ENCODE measurements around the gene ANTKMT. TPM values are rescaled to one million over a fixed set of nuclear protein-coding genes. Genes with fewer than 3 reads are reported as not detected.
A peak's percentile ranks its signal among the peaks of the same experiment; 100 is the strongest.
"Not testable (repeated sequence)": the region's sequence is repeated elsewhere in the genome, so short reads cannot be mapped to it uniquely, and the experiment has no call there.

Gene ANTKMT
- total RNA-seq, 1 donor, result 25.3 TPM

- DNase-seq (ENCODE audit: low read depth in 2 of 3, low spot score in 2 of 3), result no peak
These were observed 18.9 kb downstream of the ANTKMT start for GRCh38 chr16:739560-740458.

GRCh38 chr16:740459-740763 is 19.5 kb downstream of the ANTKMT start:
- DNase-seq (ENCODE audit: low read depth in 2 of 3, low spot score in 2 of 3), result no peak

DNA sequence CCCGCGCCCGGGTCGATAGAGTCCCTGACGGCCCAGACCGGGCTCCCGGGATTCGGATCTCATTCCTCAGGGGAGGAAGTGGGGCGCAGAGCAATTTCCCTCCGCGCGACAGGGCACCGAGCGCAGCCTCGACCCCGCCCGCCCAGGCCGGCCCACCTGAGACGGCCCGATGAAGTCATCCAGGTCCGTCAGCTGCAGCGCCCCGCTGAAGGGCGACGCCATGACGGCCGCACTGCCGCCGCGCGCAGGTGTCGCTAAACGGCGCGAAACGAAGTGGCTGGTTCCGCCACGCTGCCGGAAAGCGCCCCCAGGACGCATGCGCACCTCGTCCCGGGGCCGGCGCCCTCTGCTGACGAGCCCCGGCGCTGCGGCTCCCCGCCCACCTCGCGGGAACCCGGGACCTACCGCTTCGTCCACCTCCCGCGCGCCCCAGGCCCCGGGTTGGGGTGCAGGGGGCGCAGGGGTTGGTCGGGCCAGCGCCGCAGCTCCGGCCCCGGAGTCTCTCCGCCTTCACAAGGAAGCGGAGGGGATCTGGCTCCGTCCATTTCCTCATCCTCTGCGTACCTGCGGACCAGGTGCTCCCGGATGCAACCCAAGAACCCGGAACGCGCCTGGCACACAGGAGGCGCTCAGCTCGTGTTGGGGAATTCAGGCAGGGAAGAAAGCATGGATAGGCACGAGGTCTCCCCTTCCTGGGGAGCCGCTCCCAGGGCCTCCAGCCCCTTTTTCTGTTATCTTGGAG is 20.0 kb downstream of the ANTKMT start, which contains the start of gene CIAO3:
CIAO3 (minus strand) TSS at position 234 of the 742 bp plus-strand sequence; CDS start at position 222, 12 bp downstream.
- peak; percentile 90 to 97 (median 91) for DNase-seq (ENCODE audit: low read depth in 2 of 3, low spot score in 2 of 3)

GRCh38 chr16:741986-742629 is 21.2 kb downstream of the ANTKMT start:
- no peak for DNase-seq (ENCODE audit: low read depth in 2 of 3, low spot score in 2 of 3)

DNA sequence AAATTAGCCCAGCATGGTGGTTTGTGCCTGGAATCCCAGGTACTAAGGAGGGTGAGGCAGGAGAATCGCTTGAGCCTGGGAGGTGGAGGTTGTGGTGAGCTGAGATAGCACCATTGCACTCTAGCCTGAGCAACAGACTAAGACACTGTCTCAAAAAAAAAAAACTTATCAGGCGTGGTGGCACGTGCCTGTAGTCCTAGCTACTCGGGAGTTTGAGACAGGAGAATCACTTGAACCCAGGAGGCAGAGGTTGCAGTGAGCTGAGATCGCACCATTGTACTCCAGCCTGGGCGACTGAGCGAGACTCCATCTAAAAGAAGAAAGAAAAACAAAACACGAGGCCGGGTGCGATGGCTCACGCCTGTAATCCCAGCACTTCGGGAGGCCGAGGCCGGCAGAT is 21.9 kb downstream of the ANTKMT start:
- DNase-seq (ENCODE audit: low read depth in 2 of 3, low spot score in 2 of 3), result not testable (repeated sequence)

DNA sequence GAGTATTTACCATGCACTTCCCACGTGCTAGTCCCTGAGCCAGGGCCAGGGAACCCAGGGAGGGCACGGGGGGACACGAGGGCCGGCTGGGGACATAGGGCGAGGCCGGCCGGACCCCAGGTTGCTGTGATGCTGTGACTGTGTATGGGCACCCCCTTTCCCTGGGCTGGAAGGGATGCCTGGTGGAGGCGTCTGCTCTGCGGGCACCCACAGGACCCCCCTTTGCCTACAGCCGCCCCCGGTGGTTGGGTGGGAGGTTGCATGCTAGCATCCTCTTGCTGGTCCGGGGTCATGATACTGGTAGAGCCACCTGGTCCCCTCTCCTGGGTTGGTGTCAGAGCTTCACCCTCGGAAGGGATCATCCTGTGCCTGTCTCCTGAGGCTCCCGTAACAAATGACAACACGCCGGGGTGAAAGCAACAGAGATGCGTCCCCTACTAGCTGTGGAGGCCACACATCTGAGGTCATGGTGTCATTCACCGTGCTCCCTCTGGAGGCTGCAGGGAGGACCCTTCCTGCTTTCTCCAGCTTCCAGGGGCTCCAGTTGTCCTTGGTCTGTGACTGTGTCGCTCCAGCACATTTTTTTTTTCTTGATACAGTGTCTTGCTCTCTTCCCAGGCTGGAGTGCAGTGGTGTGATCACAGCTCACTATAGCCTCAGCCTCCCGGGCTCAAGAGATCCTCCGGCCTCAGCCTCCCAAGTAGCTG is 23.0 kb downstream of the ANTKMT start:
- DNase-seq (ENCODE audit: low read depth in 2 of 3, low spot score in 2 of 3), result no peak

DNA sequence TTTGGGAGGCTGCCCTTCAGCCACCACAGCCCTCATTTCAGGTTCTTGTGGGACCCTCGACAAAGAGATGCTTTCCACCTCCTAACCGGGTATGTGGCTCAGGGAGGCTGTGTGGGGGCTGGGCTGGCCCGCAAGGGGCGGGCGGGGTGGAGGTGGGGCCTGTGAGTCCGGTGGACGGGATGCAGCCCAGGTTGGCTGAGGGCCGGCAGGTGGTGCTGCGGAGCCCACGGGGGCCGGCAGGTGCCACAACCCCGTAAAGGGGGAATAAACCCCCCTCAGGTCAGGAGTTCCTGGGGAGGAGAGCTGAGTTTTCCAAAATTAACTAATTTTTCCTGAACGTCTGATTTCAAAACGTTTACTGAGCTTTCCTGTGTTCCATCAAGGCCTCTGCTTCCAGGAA is 24.8 kb downstream of the ANTKMT start:
- peak in 2 of 3 donors; percentile 48 to 54 for DNase-seq (ENCODE audit: low read depth in 2 of 3, low spot score in 2 of 3)

- no peak for DNase-seq (ENCODE audit: low read depth in 2 of 3, low spot score in 2 of 3)
These were observed 25.7 kb downstream of the ANTKMT start for GRCh38 chr16:746637-747036.

DNA sequence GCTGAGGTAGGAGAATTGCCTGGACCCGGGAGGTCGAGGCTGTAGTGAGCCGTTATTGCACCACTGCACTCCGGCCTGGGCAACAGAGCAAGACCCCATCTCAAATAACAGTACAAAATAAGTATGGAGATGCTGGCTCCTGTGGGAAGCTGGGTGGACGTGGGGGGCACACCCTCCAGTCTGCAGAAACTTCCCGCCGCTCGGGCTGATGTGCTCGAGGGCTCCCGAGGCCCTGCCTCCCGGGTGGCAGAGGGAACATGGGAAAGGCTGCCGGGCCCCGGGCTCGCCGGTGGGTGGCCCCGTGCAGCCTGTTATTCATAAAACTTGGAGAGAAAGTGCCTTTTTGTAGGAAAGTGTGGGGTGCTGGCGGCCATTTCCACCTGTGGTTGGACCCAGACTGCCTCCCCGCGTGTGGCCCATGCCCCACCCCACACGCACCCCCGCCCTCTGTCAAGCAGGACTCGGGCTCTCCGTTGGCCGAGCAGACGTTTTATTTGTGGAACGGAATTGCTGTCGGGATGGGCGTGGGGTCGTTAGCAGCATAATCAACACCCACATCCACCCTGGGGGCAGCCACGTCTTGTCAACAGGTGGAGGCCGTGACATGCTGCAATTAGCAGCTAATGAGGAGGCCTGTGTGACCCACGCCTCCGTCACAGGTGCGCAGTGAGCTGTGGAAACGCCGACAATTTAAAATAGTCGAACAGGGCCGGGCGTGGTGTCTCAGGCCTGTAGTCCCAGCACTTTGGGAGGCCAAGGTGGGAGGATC is 27.2 kb downstream of the ANTKMT start:
- no peak for DNase-seq (ENCODE audit: low read depth in 2 of 3, low spot score in 2 of 3)

DNA sequence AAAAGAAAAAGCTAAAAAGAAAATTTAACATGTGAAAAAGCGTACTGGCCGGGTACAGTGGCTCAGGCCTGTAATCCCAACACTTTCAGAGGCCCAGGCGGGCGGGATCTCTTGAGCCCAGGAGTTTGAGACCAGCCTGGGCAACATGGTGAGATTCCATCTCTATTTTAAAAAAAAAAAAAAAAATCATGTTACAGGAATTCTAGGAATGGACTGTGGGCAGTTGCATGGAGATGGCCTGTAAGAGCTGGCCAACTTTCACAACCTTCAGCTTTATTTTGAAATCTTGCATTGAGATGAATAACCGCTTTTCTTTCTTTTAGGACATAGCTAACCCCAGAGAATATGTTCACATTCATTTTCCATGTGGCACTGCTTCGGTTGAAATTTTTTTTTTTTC is 28.1 kb downstream of the ANTKMT start:
- DNase-seq (ENCODE audit: low read depth in 2 of 3, low spot score in 2 of 3), result no peak

DNA sequence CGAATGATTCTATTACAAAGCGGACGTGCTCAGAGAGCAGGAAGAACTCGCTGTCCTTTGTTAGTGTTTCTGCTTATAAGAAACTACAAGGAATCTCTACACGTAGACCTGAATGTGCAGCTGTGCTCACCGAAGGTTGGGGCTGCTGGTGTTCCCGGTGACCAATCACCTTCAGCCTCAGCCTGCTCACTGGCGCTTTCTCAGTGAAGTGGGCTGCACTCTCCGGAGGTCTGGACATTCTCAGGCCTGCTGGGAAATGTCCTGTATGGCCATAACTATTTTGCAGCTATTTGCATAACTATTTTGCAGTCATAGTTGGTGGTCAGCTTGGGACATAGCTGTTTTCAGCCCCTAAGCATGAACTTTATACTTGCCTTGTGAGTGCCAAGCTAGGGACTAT is 29.5 kb downstream of the ANTKMT start:
- DNase-seq (ENCODE audit: low read depth in 2 of 3, low spot score in 2 of 3), result no peak

DNA sequence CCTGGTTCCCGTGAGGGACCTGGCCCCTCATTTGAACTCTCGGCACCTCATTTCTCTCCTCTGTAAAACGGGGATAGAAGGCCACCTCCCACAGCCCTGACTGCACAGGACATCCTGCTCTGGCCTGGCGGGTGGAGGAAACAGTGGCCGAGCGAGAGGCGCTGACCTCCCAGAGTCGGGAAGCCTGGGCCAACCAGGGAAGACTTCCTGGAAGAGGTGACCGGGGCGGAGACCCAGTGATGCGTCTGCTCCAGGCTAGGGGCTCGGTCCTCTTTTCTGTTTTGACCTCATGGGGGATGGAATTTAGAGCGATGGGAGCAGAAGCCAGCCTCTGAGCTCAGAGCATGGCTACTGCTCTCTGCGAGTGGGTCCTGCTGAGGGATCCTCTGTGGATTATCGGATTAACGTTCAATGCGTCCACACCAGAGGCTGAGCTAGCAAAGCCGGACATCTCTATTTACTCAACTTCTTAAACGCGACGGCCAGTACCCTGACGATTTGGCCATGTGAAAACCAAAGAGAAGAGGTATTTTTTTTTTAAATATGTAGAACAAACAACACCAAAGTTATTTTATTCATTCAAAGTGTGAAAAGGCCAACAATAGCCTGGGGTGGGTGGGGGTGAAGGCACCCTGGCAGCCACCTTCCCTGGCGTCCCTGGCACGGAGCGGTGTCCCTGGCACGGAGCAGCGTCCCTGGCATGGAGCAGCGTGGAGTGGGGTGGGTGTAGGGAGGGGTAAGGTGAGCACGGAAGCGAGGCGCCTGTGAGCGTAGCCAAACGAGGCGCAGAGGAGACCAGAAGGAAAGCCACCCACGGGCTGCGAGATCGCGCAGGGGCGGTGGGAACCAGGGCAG is 30.4 kb downstream of the ANTKMT start:
- DNase-seq (ENCODE audit: low read depth in 2 of 3, low spot score in 2 of 3), result no peak

DNA sequence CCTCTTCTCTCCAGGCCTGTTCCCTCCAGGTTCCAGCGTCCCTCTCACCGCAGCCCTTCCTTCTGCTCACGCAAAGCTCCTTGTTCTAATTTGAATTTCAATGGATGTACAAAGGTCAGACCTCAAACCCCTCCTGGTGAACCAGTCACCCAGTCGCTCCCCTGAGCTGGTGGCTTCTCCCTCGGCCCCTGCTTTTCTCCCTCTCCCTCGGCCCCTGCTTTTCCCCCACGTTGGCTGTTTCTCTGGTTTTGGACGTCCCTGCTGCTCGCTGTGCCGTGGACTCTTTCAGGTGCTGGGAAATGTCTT is 31.0 kb downstream of the ANTKMT start:
- no peak for DNase-seq (ENCODE audit: low read depth in 2 of 3, low spot score in 2 of 3)

GRCh38 chr16:754121-754607 is 33.2 kb downstream of the ANTKMT start:
- DNase-seq (ENCODE audit: low read depth in 2 of 3, low spot score in 2 of 3), result not testable (repeated sequence)

DNA sequence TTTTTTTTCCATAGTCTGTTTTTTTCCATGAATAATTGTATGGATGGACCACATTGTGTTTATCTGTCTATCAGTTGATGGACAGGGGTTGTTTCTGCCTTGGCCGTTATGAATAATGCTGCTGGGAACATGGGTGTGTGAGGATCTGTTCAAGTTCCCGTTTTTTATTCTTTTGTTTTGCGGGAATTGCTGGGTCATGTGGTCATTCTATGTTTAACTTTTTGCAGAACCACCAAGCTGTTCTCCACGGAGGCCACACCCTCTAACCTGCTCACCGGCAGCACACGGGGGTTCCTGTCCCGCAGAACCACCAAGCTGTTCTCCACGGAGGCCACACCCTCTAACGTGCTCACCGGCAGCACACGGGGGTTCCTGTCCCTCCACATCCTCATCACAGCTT is 33.7 kb downstream of the ANTKMT start:
- DNase-seq (ENCODE audit: low read depth in 2 of 3, low spot score in 2 of 3), result peak in 2 of 3 donors; percentile 60 to 69

GRCh38 chr16:756428-756827 is 35.5 kb downstream of the ANTKMT start:
- no peak for DNase-seq (ENCODE audit: low read depth in 2 of 3, low spot score in 2 of 3)

GRCh38 chr16:759110-759910 is 38.4 kb downstream of the ANTKMT start:
- no peak for DNase-seq (ENCODE audit: low read depth in 2 of 3, low spot score in 2 of 3)

DNA sequence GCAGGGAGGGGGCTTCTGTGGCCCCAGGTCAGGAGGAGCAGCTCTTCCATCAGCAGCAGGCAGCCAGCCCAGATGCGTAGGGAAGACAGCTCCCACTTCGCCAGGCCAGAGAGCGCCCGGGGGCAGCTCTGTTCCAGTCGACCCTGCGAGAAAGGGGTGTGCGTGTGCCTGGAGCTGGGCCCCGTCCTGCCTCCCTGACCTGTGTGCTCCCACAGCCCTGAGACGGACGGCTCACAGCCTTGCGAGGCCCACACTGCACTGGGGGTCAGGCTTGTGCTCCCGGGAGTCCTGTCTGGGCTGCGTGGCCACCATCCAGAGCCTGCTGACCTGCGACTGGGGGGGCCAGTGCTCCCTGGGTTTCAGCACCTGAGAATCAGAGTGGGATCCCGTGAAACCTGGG is 39.1 kb downstream of the ANTKMT start:
- no peak for DNase-seq (ENCODE audit: low read depth in 2 of 3, low spot score in 2 of 3)

Measured in hematopoietic multipotent progenitor cell (in vitro differentiated cells).